ENCODE measurements around the gene EGFR.

DNA sequence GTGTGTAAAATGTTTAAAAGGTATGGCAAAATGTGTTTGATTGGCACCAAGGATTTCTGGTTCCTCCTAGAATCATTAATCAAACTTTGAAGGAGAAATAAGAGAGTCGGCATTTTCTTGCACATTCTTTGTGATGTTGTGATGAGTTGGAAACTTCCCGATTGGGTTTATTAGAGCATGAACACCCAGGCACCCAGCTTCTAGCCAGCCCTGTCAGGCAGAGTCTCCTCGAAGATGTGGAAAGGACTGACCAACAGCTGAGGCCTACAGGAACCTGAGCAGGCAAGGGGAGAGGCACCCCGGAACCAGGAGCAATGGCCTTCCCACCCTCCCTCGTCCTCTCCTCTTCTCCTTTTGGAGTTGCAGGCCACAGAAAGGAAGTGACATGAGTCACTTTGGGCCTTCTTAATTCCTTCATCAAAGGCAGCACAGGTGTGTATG is 68.7 kb downstream of the EGFR start:
- TF ChIP-seq, protein P1, sequence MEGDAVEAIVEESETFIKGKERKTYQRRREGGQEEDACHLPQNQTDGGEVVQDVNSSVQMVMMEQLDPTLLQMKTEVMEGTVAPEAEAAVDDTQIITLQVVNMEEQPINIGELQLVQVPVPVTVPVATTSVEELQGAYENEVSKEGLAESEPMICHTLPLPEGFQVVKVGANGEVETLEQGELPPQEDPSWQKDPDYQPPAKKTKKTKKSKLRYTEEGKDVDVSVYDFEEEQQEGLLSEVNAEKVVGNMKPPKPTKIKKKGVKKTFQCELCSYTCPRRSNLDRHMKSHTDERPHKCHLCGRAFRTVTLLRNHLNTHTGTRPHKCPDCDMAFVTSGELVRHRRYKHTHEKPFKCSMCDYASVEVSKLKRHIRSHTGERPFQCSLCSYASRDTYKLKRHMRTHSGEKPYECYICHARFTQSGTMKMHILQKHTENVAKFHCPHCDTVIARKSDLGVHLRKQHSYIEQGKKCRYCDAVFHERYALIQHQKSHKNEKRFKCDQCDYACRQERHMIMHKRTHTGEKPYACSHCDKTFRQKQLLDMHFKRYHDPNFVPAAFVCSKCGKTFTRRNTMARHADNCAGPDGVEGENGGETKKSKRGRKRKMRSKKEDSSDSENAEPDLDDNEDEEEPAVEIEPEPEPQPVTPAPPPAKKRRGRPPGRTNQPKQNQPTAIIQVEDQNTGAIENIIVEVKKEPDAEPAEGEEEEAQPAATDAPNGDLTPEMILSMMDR (IDR thresholded peaks at IDR 0.05) = no peak
- no peak for TF ChIP-seq POLR2A (IDR thresholded peaks at IDR 0.05)
- no peak for TF ChIP-seq POLR2AphosphoS5 (IDR thresholded peaks at IDR 0.05)

Data from prostate gland (tissue), 2 donors.